ENCODE results near the gene PLAC8L1. TPM values are rescaled to one million over a fixed set of nuclear protein-coding genes. Genes with fewer than 3 reads are reported as not detected.

PLAC8L1 gene
- total RNA-seq, 2 donors from 2014 or later = not detected

DNA sequence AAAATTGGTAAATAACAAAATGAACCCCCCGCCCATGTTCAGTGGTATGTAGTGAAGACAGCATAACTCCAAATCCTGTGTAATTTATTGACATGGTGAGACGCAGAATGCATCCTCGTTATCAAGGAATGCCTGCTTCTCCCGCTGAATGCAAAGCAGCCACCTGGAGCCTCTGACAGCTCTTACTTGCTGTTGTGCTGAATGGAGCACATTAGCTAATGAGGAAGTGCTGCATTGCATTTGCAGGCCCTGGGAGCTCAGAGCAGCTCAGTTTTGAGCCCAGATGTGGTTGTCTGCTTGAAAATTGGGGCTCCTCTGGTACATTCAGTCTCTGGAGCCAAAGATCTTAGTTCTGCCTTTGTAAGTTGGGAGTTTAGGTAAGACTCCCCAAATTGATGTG lies 28.9 kb downstream of the PLAC8L1 start:
- TF ChIP-seq, protein P1, sequence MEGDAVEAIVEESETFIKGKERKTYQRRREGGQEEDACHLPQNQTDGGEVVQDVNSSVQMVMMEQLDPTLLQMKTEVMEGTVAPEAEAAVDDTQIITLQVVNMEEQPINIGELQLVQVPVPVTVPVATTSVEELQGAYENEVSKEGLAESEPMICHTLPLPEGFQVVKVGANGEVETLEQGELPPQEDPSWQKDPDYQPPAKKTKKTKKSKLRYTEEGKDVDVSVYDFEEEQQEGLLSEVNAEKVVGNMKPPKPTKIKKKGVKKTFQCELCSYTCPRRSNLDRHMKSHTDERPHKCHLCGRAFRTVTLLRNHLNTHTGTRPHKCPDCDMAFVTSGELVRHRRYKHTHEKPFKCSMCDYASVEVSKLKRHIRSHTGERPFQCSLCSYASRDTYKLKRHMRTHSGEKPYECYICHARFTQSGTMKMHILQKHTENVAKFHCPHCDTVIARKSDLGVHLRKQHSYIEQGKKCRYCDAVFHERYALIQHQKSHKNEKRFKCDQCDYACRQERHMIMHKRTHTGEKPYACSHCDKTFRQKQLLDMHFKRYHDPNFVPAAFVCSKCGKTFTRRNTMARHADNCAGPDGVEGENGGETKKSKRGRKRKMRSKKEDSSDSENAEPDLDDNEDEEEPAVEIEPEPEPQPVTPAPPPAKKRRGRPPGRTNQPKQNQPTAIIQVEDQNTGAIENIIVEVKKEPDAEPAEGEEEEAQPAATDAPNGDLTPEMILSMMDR (IDR thresholded peaks at IDR 0.05) = no peak
- Histone ChIP-seq H3K36me3 (no peaks in the 10 kb centered on the region), H3K4me3 (no peak overlapping the region), H3K27ac (no peak overlapping the region), H3K27me3 (replicated peaks; ENCODE audit: insufficient read depth) (no peaks in the 10 kb centered on the region), H3K4me1 (replicated peaks) (no peaks in the 10 kb centered on the region), H3K9me3 (no peaks in the 10 kb centered on the region)
- intact Hi-C loops (cut with DNase I) = no loop called here
- DNase-seq (ENCODE audit: low spot score) = no peak
- 52% methylated on average over 4 of the region's 4 CpGs for WGBS

DNA sequence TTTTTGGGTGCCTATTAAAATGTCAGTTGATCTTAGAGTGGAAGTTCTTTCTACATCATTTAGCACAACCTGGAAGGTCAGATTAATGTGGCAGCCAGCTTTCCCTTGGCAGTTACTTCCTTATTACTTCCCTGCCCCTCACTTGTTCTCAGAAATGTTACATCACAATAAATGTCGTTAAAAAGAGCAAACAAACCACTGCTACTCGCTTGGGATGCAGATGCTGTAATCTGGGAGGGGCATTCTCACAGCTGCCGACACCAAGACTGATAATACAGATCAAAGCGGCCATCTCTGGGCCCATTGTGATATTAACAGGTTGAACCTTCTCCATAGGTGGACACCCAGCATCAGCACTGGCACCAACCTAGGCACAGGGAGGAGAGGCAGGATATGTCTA lies 29.3 kb downstream of the PLAC8L1 start:
- Histone ChIP-seq H3K4me3 (no peak overlapping the region), H3K27me3 (replicated peaks; ENCODE audit: insufficient read depth) (no peaks in the 10 kb centered on the region), H3K27ac (no peak overlapping the region), H3K9me3 (no peaks in the 10 kb centered on the region), H3K36me3 (no peaks in the 10 kb centered on the region), H3K4me1 (replicated peaks) (no peaks in the 10 kb centered on the region)
- intact Hi-C loops (cut with DNase I) = no loop called here
- DNase-seq (ENCODE audit: low spot score) = no peak
- no peak for TF ChIP-seq POLR2A (IDR thresholded peaks at IDR 0.05)
- TF ChIP-seq, protein P1 (IDR thresholded peaks at IDR 0.05) = no peak
- no peak for TF ChIP-seq POLR2AphosphoS5 (IDR thresholded peaks at IDR 0.05)
- 13% methylated on average over 4 of the region's 4 CpGs for WGBS

DNA sequence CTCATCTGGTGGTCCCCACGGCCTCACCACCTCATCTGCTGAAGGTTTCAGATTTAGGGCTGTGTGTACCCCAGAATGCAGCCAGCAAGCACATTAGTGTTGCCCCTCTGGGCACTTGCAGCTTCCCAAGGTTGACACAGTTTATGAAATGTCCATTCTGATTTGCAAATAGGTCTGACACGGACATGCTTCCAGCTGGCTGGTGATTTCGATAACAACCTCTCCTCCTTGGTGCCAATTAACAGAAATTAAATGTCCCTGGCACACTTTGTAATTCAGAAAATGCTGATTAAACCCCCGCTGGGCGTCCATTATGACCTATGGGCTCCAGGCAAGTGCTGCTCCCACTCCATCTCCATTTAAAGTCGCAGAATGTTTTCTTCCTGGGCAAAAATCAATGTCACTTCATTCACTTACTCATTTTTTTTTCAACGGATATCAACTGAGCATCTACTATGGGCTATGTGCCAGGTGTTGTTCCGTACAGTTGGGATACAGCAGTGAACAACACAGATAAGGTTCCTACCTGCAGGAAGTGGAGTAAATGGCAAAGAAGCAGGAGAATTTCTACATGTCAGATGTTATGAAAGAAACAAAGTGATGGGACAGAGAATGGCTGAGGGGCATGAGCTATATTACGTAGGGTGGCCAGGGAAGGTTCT lies 32.0 kb downstream of the PLAC8L1 start:
- no peak overlapping the region for H3K27ac ChIP-seq
- no peak overlapping the region for H3K4me3 ChIP-seq
- H3K9me3 ChIP-seq = no peaks in the 10 kb centered on the region
- H3K4me1 ChIP-seq (replicated peaks) = no peaks in the 10 kb centered on the region
- intact Hi-C loops (cut with DNase I) = no loop called here
- 50% methylated on average over 9 of the region's 9 CpGs for WGBS
- H3K36me3 ChIP-seq = no peaks in the 10 kb centered on the region
- TF ChIP-seq POLR2A (IDR thresholded peaks at IDR 0.05) (no peak), POLR2AphosphoS5 (IDR thresholded peaks at IDR 0.05) (no peak)
- TF ChIP-seq, protein P1 (IDR thresholded peaks at IDR 0.05) = no peak
- no peaks in the 10 kb centered on the region for H3K27me3 ChIP-seq (replicated peaks; ENCODE audit: insufficient read depth)
- DNase-seq (ENCODE audit: low spot score) = no peak

- no peaks in the 10 kb centered on the region for H3K27me3 ChIP-seq (replicated peaks; ENCODE audit: insufficient read depth)
- H3K36me3 ChIP-seq = no peaks in the 10 kb centered on the region
- DNase-seq (ENCODE audit: low spot score) = no peak
- H3K27ac ChIP-seq = no peak overlapping the region
- intact Hi-C loops (cut with DNase I) = no loop called here
- H3K9me3 ChIP-seq = no peaks in the 10 kb centered on the region
- TF ChIP-seq, protein P1 (IDR thresholded peaks at IDR 0.05) = no peak
- TF ChIP-seq POLR2A (IDR thresholded peaks at IDR 0.05) = no peak
- H3K4me3 ChIP-seq = no peak overlapping the region
- WGBS = 86% methylated on average over 2 of the region's 2 CpGs
- H3K4me1 ChIP-seq (replicated peaks) = no peaks in the 10 kb centered on the region
Measured at GRCh38 chr5:146072595-146072994, 32.8 kb downstream of the PLAC8L1 start.

DNA sequence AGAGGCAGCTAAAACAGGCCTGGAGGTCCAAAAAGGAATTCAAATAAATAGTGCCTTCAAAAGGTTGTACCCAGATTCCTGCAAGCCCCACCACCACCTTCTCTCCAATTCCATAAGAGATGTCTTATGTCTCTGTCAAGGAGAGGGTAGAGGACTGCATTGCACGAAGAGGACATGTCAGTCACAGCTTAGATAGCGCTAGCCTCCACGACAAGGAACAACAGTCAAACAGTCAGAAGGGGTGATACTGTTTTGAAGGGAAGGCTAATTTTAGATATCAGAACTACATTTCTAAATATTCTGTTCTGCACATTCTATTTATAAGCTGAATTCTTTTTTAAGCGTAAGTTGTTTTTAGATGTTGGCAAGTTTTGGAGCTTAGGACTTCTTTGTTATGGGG lies 34.2 kb downstream of the PLAC8L1 start:
- no peak for TF ChIP-seq POLR2AphosphoS5 (IDR thresholded peaks at IDR 0.05)
- TF ChIP-seq, protein P1 (IDR thresholded peaks at IDR 0.05) = no peak
- TF ChIP-seq POLR2A (IDR thresholded peaks at IDR 0.05) = no peak
- Histone ChIP-seq H3K9me3 (no peaks in the 10 kb centered on the region), H3K27ac (no peak overlapping the region), H3K4me3 (no peak overlapping the region), H3K27me3 (replicated peaks; ENCODE audit: insufficient read depth) (no peaks in the 10 kb centered on the region), H3K4me1 (replicated peaks) (no peaks in the 10 kb centered on the region), H3K36me3 (no peaks in the 10 kb centered on the region)
- intact Hi-C loops (cut with DNase I) = no loop called here
- 71% methylated on average over 4 of the region's 4 CpGs for WGBS
- DNase-seq (ENCODE audit: low spot score) = no peak
